Measurements from ENCODE around the gene CDT1.

- no peak for TF ChIP-seq CTCF (IDR thresholded peaks at IDR 0.05; ENCODE audit: insufficient read depth, low read length, poor library complexity, severe bottlenecking)
- no peak for TF ChIP-seq EZH2phosphoT487 (conservative IDR thresholded peaks at IDR 0.05; ENCODE audit: low read length)
These were observed 36.6 kb upstream of the CDT1 start for GRCh38 chr16:88766975-88767374.
